K562 (cell line): ENCODE data around the gene KCTD19. TPM values are rescaled to one million over a fixed set of nuclear protein-coding genes. Genes with fewer than 3 reads are reported as not detected.
A peak's percentile ranks its signal among the peaks of the same experiment; 100 is the strongest.

Source experiments
- AFF4 ChIP-seq: sonication (generic); formaldehyde crosslinking; IDR thresholded peaks from 2 replicates; pipeline ENCODE4 v1.8.0; 2023; ENCODE audit warnings: mild to moderate bottlenecking, missing genetic modification reagents
- ARID2 ChIP-seq: fragments of 450-650 bp; IDR thresholded peaks from 2 replicates; pipeline ENCODE4 v1.6.1; 2017; ENCODE audit warnings: antibody characterized with exemption, mild to moderate bottlenecking
- ASH1L ChIP-seq: fragments of 450-650 bp; IDR thresholded peaks from 2 replicates; pipeline ENCODE4 v1.6.1; 2018; ENCODE audit warnings: borderline replicate concordance, mild to moderate bottlenecking, low read depth; ENCODE audit not compliant: partially characterized antibody
- CGGBP1 ChIP-seq: fragments of 250-450 bp; sonication (Bioruptor Pico); IDR thresholded peaks from 2 replicates; pipeline ENCODE4 v1.9.0; 2021; ENCODE audit warnings: mild to moderate bottlenecking
- E4F1 ChIP-seq: fragments of 250-450 bp; sonication (Bioruptor Pico); IDR thresholded peaks from 2 replicates; pipeline ENCODE4 v1.5.0; 2021; ENCODE audit warnings: mild to moderate bottlenecking, borderline replicate concordance
- ESRRA ChIP-seq: fragments of 450-650 bp; IDR thresholded peaks from 2 replicates; pipeline ENCODE4 v1.6.1; 2014; ENCODE audit warnings: low read depth, mild to moderate bottlenecking, moderate library complexity, borderline replicate concordance
- FIP1L1 ChIP-seq: fragments of 200-400 bp; formaldehyde crosslinking; IDR thresholded peaks from 2 replicates; pipeline ENCODE4 v1.6.1; 2018; ENCODE audit warnings: mild to moderate bottlenecking, low read depth, low read length; ENCODE audit not compliant: poor library complexity, severe bottlenecking
- FOSL1 ChIP-seq: fragments of 200-800 bp; sonication (Bioruptor generic); conservative IDR thresholded peaks from 2 replicates; pipeline ENCODE4 v1.6.1; 2016; ENCODE audit warnings: missing genetic modification characterization, missing compliant biosample characterization
- FOXJ2 ChIP-seq: fragments of 200-800 bp; sonication (Bioruptor generic); IDR thresholded peaks from 2 replicates; pipeline ENCODE4 v1.6.1; 2016; ENCODE audit warnings: missing genetic modification characterization, missing compliant biosample characterization
- NCOR1 ChIP-seq: fragments of 450-650 bp; IDR thresholded peaks from 2 replicates; pipeline ENCODE4 v1.6.1; 2016; ENCODE audit warnings: mild to moderate bottlenecking, moderate library complexity
- NFE2L1 ChIP-seq: fragments of 450-650 bp; IDR thresholded peaks from 2 replicates; pipeline ENCODE4 v1.6.1; 2016; ENCODE audit warnings: missing genetic modification characterization, low read depth, mild to moderate bottlenecking, missing compliant biosample characterization, moderate library complexity, borderline replicate concordance
- POLR2AphosphoS5 ChIP-seq: IDR thresholded peaks from 2 replicates; pipeline ENCODE4 v1.6.1; 2011; ENCODE audit warnings: mild to moderate bottlenecking, low read depth, low read length, moderate library complexity; ENCODE audit not compliant: control insufficient read depth, insufficient read depth
- POLR3A ChIP-seq: IDR thresholded peaks from 2 replicates; pipeline ENCODE4 v1.6.1; 2011; ENCODE audit warnings: borderline replicate concordance, mild to moderate bottlenecking, moderate library complexity; ENCODE audit not compliant: insufficient read length, insufficient read depth; ENCODE audit errors: extremely low read depth
- RAD51 ChIP-seq: fragments of 450-650 bp; IDR thresholded peaks from 2 replicates; pipeline ENCODE4 v1.7.1; 2016; ENCODE audit warnings: low read depth, mild to moderate bottlenecking, borderline replicate concordance
- SAP30 ChIP-seq: fragments of 200-600 bp; sonication (generic); IDR thresholded peaks from 2 replicates; pipeline ENCODE4 v1.6.1; 2012; ENCODE audit warnings: borderline replicate concordance, low read depth, mild to moderate bottlenecking, moderate library complexity, low read length, control low read depth, inconsistent platforms; ENCODE audit not compliant: insufficient read depth, poor library complexity, severe bottlenecking
- SMARCA4 ChIP-seq: fragments of 450-650 bp; IDR thresholded peaks from 2 replicates; pipeline ENCODE4 v1.6.1; 2016
- SMARCE1 ChIP-seq: fragments of 450-650 bp; IDR thresholded peaks from 2 replicates; pipeline ENCODE4 v1.7.1; 2016; ENCODE audit warnings: mild to moderate bottlenecking
- SNRNP70 ChIP-seq: fragments of 200-400 bp; formaldehyde crosslinking; optimal IDR thresholded peaks from 2 replicates; pipeline ENCODE3; 2017; ENCODE audit warnings: low read depth, low read length
- SOX6 ChIP-seq: fragments of 450-650 bp; IDR thresholded peaks from 2 replicates; pipeline ENCODE4 v1.6.1; 2014; ENCODE audit warnings: mild to moderate bottlenecking
- USF2 ChIP-seq: sonication (generic); formaldehyde crosslinking; IDR thresholded peaks from 2 replicates; pipeline ENCODE4 v1.5.0; 2020; ENCODE audit warnings: missing genetic modification reagents
- polyA plus RNA-seq, 8 experiments: library from polyadenylated mRNA; depleted of rRNA in 4 of 8; stranded (reverse) in 5 of 8; unstranded in 3 of 8; fragments of >200 nt; fragmentation: Nextera tagmentation in 2 of 8; fragmentation: Illumina TruSeq in 1 of 8; extraction: Ambion mirVana in 2 of 8; extraction: Trizol in 1 of 8; gene quantifications; 2 replicates each; pipeline versions ENCODE4 v1.2.1 to v1.2.3, GENCODE V29; 2011 to 2014; ENCODE audit warnings: inconsistent platforms in 1 of 8, missing spikeins in 1 of 8
- total RNA-seq, 7 experiments: library from RNA; depleted of rRNA in 6 of 7; stranded (reverse); fragments of >200 nt in 6 of 7; fragmentation: Illumina TruSeq in 2 of 7; extraction: Trizol in 2 of 7; gene quantifications; 2 replicates each; pipeline versions ENCODE4 v1.2.1 to v1.2.3, GENCODE V29; 2011 to 2021; ENCODE audit warnings: low replicate concordance in 1 of 7

Gene KCTD19
- total and polyA plus RNA-seq, 9 of the 15 experiments (the other 6 are each of a cell fraction or from before 2014, with no cell fraction given) = 0.03 to 0.91 (median 0.22) TPM; not detected in 2

GRCh38 chr16:67277294-67277998, 49.1 kb downstream of the KCTD19 start (continued):
- TF ChIP-seq FOSL1 (tag) = peak; percentile 94
- no peak for TF ChIP-seq ARID2
- TF ChIP-seq POLR2AphosphoS5 = no peak
- TF ChIP-seq SMARCA4 = peak; percentile 21; the same call in 1 of the 2 replicates
- no peak for TF ChIP-seq CGGBP1 (CRISPR knock-in tag)
- no peak for TF ChIP-seq E4F1 (CRISPR knock-in tag)
- no peak for TF ChIP-seq NCOR1
- TF ChIP-seq SMARCE1 = 0 out of 2 replicates have a peak, but pooled peaks have one; percentile 20
- no peak for TF ChIP-seq ESRRA
- TF ChIP-seq SAP30 = no peak
- no peak for TF ChIP-seq USF2
- TF ChIP-seq SNRNP70 = no peak
- no peak for TF ChIP-seq NFE2L1
- no peak for TF ChIP-seq FIP1L1
- no peak for TF ChIP-seq RAD51
- no peak for TF ChIP-seq FOXJ2 (tag)
- TF ChIP-seq ASH1L = no peak
- no peak for TF ChIP-seq SOX6
- no peak for TF ChIP-seq AFF4
- TF ChIP-seq POLR3A = no peak
